Inferior parietal cortex (tissue), 1 donor: ENCODE data around the gene NOXA1.

Experiments used
- DNase-seq: peaks from one replicate; pipeline ENCODE4 v3.0.0-alpha.2; 2016; ENCODE audit errors: extremely low spot score

The NOXA1 gene

GRCh38 chr9:137387891-137388560, 35.2 kb upstream of the NOXA1 start:
- DNase-seq: no peak

GRCh38 chr9:137388589-137389427, 34.4 kb upstream of the NOXA1 start:
- no peak for DNase-seq

GRCh38 chr9:137389428-137389746, 33.8 kb upstream of the NOXA1 start:
- no peak for DNase-seq

- no peak for DNase-seq
These were observed 32.4 kb upstream of the NOXA1 start for GRCh38 chr9:137390553-137391410.

GRCh38 chr9:137391411-137391754, 31.8 kb upstream of the NOXA1 start:
- no peak for DNase-seq

- no peak for DNase-seq
These were observed 30.8 kb upstream of the NOXA1 start for GRCh38 chr9:137392232-137393007.

- DNase-seq: no peak
These were observed 29.7 kb upstream of the NOXA1 start for GRCh38 chr9:137393176-137394150.

GRCh38 chr9:137394866-137395665, 28.1 kb upstream of the NOXA1 start:
- no peak for DNase-seq

GRCh38 chr9:137395666-137396010, 27.6 kb upstream of the NOXA1 start:
- DNase-seq: no peak

GRCh38 chr9:137396227-137396626, 27.0 kb upstream of the NOXA1 start:
- no peak for DNase-seq

- DNase-seq: no peak
These were observed 26.4 kb upstream of the NOXA1 start for GRCh38 chr9:137396634-137397367.

- no peak for DNase-seq
These were observed 25.3 kb upstream of the NOXA1 start for GRCh38 chr9:137397675-137398423.

GRCh38 chr9:137398561-137399468, 24.4 kb upstream of the NOXA1 start:
- no peak for DNase-seq

GRCh38 chr9:137402746-137403145, 20.4 kb upstream of the NOXA1 start:
- no peak for DNase-seq

- DNase-seq: no peak
These were observed 19.9 kb upstream of the NOXA1 start for GRCh38 chr9:137403269-137403668.

GRCh38 chr9:137404961-137405567, 18.1 kb upstream of the NOXA1 start:
- no peak for DNase-seq

- DNase-seq: no peak
These were observed 17.5 kb upstream of the NOXA1 start for GRCh38 chr9:137405677-137406081.
